GM21723 (cell line): ENCODE results near the gene MSRB1.
"Not testable (repeated sequence)": the region's sequence is repeated elsewhere in the genome, so short reads cannot be mapped to it uniquely, and the experiment has no call there.

Experiments used
- ATAC-seq: cut with Tn5 transposase; IDR thresholded peaks from one replicate; pipeline ENCODE4 v1.9.1; 2021; ENCODE audit warnings: mild to moderate bottlenecking, moderate library complexity; ENCODE audit not compliant: unreplicated experiment

The MSRB1 gene

GRCh38 chr16:1903845-1904840, 38.9 kb downstream of the MSRB1 start:
- ATAC-seq = no peak

- no peak for ATAC-seq
Observed at GRCh38 chr16:1903220-1903574, 39.8 kb downstream of the MSRB1 start.

DNA sequence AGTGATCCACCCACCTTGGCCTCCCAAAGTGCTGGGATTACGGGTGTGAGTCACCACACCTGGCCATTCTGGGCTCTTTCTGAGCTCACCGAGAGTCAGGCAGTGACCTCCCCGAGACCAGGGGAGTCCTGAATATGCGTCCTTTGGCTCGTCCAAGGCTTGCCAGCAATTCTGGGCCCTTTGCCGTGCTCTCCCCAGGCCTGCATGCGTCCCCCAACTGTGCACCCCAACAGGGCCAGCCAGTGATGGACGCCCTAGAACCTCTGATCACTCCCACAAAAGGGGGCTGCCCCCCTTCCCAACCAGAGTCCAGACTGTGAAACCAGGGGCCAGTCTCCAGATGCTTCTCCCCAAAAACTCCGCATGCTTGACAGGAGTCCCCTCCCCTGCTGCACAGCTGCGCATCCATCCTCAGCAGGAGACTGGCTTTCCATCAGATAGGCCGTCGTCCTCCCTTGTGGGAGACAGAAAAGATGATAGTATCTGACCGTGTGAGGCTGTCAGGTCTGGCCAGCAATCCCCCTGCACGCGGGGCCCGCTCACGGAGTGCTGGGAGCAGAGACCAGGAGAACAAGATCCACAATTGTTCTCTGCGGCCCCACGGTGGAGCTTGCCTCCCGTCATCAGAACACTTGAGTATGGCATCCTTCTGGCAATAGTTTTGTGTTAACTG, 40.3 kb downstream of the MSRB1 start:
- ATAC-seq = no peak

GRCh38 chr16:1900452-1900774, 42.6 kb downstream of the MSRB1 start:
- ATAC-seq = no peak

DNA sequence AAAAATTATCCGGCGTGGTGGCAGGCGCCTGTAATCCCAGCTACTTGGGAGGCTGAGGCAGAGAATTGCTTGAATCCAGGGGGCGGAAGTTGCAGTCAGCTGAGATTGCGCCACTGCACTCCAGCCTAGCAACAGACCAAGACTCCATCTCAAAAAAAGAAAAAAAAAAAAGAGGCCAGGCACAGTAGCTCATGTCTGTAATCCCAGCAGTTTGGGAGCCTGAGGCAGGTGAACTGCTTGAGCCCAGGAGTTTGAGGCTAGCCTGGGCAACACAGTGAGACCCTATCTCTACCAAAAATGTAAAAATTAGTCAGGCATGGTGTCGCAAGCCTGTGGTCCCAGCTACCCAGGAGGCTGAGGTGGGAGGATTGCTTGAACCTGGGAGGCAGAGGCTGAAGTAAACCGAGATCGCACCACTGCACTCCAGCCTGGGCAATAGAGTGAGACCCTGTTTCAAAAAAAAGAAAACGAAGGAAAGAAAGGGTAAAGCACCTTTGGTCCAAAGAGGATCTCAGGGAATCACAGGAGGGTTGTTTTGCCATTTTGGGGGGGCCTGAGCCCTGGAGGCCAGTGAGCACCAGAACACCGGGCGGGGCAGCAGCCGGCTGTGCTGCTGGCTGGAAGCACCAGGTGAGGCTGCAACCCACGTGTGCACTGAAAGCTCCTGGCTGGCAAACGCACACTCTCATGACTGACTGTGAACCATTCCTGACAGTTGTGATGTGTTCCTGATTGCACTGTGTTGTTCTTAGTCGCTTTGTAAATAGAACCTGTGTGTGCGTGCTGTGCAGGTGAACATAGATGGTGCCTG, 43.2 kb downstream of the MSRB1 start:
- ATAC-seq = no peak

- ATAC-seq = not testable (repeated sequence)
Observed at GRCh38 chr16:1897692-1898091, 45.3 kb downstream of the MSRB1 start.

- no peak for ATAC-seq
Observed at GRCh38 chr16:1895949-1896675, 46.9 kb downstream of the MSRB1 start.

DNA sequence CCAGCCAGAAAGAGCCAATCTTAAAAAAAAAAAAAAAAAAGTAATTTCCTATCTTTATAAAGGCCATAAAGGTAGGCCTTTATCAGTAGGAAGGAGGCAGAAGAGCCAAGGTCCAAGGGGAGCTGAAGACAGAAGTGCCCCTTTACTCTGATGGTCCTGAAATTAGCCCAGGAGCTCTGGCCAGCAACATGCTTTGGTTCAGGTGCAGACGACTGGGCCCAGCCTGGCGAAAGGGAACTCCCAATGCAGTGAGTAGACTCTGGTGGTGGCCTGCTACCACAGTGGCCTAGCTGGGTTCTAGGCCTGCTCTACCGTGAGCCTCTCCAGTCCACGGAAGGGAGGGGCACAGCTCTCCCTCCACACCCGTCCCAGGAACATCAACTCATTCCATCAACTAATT, 47.9 kb downstream of the MSRB1 start:
- ATAC-seq = no peak

GRCh38 chr16:1890708-1891050, 52.3 kb downstream of the MSRB1 start:
- no peak for ATAC-seq

- no peak for ATAC-seq
Observed at GRCh38 chr16:1890024-1890707, 52.8 kb downstream of the MSRB1 start.
